Stimulated activated CD4-positive, alpha-beta T cell treated with anti-CD3 and anti-CD28 coated beads, Interleukin-2, amount 100 ng/mL, for 4 hours (primary cell): ENCODE data around the gene SERTAD1.
"Not testable (repeated sequence)": the region's sequence is repeated elsewhere in the genome, so short reads cannot be mapped to it uniquely, and the experiment has no call there.

Experiments used
- DNase-seq: peaks from one replicate; pipeline ENCODE4 v3.0.0-alpha.2; 2020; ENCODE audit warnings: low read depth

The SERTAD1 gene

DNA sequence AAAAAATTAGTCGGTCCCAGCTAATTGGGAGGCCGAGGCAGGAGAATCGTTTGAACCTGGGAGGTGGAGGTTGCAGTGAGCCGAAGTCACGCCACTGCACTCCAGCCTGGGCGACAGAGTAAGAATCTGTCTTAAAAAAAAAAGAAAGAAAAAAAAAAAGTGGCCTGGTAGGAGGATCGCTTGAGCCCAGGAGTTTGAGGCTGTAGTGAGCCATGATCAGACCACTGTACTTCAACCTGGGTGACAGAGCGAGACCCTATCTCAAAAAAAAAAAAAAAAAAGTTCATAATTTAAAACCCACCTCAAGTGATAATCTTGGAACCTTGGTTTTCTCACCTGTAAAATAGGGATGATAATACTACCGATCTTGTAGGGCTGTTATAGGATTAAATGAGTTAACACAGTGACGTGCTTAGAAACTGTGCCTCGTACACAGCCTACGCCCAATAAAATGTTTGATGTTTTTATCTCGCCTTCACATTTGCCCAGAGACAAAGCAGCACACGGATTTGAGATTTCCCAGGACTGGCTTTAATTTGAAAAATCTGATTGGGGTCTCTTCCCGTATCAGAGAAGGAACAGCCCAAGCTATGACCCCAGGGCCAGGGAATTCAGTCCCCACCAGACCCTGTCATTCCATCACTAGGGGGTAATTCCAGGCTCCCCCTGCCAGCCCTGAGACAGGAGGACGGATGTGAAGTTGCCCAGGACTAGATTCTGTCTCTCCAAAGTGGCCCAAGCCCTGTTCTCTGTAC, 3.6 kb downstream of the SERTAD1 start:
- DNase-seq = no peak

GRCh38 chr19:40420766-40421765, 4.7 kb downstream of the SERTAD1 start:
- peak; percentile 48 for DNase-seq

GRCh38 chr19:40420451-40420765, 5.4 kb downstream of the SERTAD1 start:
- DNase-seq = no peak

DNA sequence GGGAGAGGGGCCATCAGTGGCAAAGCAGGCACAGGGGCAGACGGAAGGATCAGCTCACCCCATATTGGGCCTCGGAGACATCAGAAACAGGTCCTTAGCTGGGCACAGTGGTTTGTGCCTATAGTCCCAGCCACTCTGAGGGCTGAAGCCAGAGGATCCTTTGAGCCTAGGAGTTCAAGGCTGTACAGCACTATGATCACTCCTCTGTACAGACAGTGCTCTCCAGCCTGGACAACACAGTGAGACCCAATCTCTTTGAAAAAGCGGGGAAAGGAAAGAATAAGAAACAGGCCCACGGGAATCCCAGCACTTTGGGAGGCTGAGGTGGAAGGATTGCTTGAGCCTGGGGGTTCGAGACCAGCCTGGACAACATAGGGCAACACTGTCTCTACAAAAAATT, 6.0 kb downstream of the SERTAD1 start:
- no peak for DNase-seq

DNA sequence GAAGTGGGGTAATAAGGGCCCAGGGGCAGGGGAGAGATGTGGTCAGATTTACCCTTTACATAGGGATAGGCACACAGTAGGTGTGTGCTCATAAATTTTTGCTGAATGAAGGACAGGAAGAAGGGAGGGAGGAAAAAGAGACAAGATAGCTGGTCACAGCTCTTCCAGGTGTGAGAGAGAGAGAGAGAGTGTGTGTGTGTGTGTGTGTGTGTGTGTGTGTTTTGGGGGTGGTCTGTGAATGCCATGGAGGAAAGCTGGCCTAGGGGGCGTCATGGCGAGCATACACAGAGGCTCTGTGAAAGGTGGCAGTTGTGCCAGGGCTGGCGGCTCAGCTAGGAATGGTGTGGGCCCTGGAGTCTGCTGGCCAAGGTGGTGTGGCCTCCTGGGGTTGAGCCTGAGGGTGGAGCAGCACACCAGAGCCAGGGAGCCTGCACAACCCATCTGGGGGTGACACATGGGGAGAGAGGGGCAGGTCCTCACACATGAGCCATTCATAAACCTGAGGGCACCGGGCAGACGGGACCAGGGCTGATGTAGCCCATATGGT, 6.7 kb downstream of the SERTAD1 start:
- DNase-seq = no peak

DNA sequence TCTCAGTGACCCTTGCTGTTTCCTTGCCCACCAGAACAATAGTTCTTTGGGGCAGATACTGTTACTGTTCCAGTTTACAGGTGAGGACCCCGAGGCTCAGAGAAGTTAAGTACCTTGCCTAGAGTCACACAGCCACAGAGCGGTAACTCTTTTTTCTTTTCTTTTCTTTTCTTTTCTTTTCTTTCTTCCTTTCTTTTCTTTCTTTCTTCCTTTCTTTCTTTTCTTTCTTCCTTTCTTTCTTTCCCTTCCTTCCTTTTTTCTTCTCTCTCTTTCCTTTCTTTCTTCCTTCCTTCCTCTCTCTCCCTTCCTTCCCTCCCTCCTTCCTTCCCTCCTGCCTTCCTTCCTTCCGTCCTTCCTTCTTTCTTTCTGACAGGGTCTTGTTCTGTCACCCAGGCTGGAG, 7.8 kb downstream of the SERTAD1 start:
- no peak for DNase-seq

GRCh38 chr19:40417643-40417981, 8.2 kb downstream of the SERTAD1 start:
- no peak for DNase-seq

DNA sequence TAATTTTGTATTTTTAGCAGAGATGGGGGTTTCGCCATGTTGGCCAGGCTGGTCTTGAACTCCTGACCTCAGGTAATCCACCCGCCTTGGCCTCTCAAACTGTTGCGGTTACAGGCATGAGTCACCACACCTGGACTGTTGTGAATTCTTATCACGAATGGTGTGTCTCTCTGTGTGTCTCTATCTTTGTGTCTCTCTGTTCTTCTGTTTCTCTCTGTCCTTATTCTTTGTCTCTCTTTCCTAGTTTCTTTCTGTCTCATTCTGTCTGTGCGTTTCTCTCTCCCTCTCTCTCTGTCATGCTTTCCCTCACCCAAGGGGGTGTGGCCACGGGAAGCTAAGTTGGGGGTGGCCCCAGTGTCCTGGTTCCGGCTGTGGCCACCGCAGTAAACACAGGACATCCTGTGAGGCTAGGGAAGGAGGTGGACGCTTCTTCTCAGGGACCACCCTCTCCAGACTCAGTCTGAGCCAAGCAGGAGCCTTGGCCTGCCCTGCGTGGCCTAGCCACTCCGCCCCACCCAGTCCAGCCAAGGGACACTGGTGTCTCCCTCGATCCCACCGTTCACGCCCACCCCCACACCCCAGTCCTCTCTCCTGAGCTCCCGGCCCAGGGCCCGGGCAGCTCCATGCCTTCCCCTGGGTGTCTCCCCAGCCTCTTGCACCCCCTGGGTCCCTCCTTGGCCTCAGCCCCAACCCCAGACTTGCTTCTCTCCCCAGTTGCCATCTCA, 8.7 kb downstream of the SERTAD1 start:
- no peak for DNase-seq

- no peak for DNase-seq
Observed at GRCh38 chr19:40415768-40416167, 10.0 kb downstream of the SERTAD1 start.

GRCh38 chr19:40414542-40415535, 11.0 kb downstream of the SERTAD1 start:
- DNase-seq = no peak

DNA sequence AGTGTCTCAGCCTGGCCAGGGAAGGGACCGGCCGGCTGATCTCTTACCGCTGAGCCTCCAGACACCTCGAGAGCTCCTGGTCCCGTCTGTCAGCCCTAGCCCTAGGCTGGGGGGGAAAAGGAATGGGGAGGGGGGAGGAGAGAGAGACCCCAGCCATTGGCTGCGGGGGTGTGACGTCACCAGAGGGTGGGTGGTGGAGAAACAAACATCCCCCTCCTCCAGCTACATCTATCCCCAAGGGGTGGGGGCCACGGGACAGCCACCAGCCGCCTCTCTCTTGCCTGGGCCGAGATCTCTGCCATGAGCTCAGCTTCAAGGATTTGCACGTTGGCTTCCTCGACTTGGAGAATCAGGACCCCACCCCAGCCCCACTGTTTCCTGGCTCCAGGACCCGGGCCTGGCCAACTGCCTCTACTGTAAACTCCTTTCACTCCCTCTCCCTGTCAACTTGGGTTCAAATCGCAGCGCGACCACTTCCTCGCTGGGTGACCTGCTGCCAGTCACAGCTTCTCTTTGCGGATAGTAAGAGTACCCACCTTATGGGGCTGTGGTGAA, 12.4 kb downstream of the SERTAD1 start, which contains the start of gene PRX:
TSS of gene PRX (minus strand) at position 88 of the 555 bp plus-strand sequence. CDS start 5,446 bp downstream, outside the sequence.
- DNase-seq = no peak

DNA sequence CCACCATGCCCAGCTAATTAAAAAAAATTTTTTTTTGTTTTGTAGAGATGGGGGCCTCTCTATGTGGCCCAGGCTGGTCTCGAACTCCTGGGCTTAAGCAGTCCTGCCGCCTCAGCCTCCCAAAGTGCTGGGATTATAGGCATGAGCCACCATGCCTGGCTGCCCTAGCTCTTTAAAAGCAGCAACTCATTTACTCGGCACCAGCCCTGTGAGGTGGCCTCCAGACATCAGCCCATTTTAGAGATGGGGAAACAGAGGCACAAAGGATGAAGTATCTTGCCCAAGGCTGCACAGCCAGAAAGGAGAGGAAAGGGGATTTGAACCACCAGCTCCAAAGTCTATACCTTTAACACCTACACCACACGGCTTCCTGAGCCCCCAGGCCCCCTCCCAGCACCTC, 12.9 kb downstream of the SERTAD1 start:
- no peak for DNase-seq

- no peak for DNase-seq
Observed at GRCh38 chr19:40411958-40412499, 13.8 kb downstream of the SERTAD1 start.

DNA sequence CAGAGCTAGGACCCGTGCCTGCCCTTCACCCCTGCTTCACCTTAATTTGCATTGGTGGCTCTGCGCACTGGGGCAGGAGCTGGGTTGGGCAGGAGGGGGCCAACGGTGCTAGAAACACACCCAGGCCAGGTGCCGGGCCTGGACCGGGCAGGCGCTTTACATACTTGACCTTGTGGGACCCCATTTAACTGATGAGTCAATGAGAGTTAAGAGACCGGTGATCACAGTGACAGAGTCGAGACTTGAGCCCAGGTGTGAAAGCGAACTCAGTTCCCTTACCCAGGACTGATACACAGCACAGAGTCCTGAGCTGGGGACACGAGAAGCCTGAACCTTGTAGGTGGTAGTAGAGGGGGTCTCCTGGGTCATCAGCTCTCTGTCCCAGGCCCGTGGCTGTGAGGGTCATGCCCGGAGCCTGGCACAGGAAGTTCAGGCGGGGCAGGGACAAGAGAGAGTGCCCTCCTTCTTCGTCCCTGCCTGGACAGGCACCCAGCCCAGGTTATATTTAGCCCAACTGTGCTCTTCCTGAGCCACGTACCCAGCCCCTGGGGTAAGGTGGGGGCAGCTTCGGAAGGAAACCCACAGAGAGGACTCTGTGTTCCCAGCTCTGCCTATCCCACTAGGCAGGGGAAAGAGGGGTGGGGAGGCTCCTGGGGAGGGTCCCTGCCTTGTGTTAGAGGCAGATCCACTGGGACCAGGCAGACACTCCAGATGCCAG, 14.5 kb downstream of the SERTAD1 start:
- DNase-seq = no peak

GRCh38 chr19:40410030-40410389, 15.8 kb downstream of the SERTAD1 start:
- no peak for DNase-seq

GRCh38 chr19:40408598-40408925, 17.2 kb downstream of the SERTAD1 start:
- DNase-seq = not testable (repeated sequence)

DNA sequence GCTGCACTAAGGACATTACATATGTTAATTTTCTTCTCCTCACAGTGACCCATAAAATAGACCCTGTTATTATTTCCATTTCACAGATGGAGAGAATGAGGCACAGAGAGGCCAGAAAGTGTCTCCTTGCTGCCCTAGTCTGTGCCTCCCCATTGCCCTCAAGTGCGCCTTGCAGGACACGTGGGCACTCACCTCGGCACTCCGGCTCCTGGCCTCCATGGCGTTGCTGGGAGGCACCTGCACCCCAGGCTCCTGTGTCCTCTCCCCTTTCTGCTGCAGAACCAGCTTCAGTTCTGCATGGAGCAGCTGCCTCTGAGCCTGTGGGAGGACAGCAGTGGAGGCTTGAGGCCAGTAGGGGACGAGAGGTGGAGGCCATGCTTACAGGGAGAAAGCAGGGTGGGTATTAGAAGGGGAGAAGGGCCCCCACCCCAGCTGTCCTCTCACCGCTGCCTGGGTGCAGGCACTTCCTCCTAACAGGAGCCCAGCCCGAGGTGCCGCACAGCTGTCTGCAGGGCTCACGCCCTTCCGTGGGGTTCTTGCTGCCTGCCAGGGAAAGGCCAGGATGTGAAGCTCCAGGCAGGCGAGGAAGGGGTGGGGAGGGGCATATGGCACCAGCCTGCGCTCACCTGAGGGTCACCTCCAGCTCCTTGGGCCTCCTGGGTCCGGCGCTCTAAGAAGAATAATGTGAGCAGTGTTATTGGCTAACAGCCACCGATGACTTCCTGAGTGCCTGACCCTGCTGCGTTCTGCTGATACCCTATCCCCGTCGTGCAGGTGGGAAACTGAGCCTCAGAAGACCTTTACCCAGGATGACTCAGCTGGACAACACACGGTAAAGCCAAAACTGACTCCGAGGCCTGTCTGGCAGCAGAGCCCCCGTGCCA, 17.8 kb downstream of the SERTAD1 start:
- DNase-seq = no peak

DNA sequence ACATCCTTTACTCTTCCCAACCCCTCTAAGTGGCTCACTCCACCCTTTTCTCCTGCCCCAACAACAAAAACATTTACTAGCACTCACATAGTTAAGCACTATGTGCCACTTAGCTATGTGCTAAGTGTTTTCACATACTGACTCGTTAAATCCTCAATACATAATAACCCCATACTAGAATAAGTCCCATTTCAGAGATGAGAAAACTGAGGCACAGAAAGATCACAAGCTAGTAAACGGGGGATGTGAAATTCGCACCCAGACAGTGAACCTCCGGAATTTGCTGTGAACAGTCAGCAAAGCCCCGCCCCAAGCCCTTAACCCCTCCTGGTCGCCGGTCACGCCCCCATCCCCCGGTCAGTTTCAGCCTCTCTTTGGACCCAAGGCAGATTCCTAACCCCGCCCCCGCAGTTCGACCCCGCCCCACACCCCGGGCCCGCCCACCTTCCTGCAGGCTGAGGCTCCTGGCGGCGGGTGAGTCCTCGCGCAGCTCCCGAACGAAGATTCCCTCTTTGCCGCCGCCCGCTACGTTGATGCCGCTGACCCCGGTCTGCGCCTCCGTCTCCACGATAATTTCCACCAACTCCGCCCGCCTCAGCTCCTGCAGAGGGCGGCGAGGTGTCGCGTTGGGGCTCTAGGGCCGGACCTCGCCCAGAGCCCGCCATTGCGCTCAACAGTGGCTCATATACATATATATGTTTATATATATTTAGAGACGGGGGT, 22.4 kb downstream of the SERTAD1 start:
- peak; percentile 56 for DNase-seq
